HG03064 (cell line): ENCODE results near the gene SHH.

Experiments used
- ATAC-seq: cut with Tn5 transposase; IDR thresholded peaks from one replicate; pipeline ENCODE4 v1.9.1; 2021; ENCODE audit warnings: low read depth; ENCODE audit not compliant: unreplicated experiment

Gene SHH

GRCh38 chr7:155795401-155795800, 16.9 kb downstream of the SHH start:
- no peak for ATAC-seq

GRCh38 chr7:155794196-155794595, 18.1 kb downstream of the SHH start:
- ATAC-seq, result no peak

- no peak for ATAC-seq
These were observed 18.5 kb downstream of the SHH start for GRCh38 chr7:155793720-155794119.

DNA sequence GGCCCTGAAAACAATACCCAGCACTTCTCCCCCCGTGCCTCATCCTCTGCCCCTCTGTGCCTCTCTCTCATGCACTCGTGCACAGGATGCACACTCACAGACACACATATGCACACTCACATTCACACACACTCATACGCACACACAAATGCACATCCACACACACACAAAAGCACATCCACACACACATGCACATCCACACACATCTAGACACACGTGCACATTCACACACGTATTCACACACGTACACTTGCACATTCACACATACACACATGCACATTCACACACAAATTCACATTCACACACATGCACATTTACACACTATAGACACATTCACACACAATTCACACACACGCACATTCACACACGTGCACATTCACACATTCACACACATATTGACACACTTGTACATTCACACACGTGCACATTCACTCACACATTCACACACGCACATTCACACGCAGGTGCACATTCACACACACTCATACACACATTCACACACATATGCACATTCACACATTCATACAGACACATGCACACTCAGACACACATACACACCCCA, 19.2 kb downstream of the SHH start:
- ATAC-seq, result no peak

GRCh38 chr7:155792315-155792960, 19.8 kb downstream of the SHH start:
- no peak for ATAC-seq

- ATAC-seq, result no peak
These were observed 20.4 kb downstream of the SHH start for GRCh38 chr7:155791836-155792235.

GRCh38 chr7:155791214-155791737, 21.0 kb downstream of the SHH start:
- ATAC-seq, result no peak

- ATAC-seq, result no peak
These were observed 21.6 kb downstream of the SHH start for GRCh38 chr7:155790666-155791065.

- no peak for ATAC-seq
These were observed 23.1 kb downstream of the SHH start for GRCh38 chr7:155789001-155789725.

DNA sequence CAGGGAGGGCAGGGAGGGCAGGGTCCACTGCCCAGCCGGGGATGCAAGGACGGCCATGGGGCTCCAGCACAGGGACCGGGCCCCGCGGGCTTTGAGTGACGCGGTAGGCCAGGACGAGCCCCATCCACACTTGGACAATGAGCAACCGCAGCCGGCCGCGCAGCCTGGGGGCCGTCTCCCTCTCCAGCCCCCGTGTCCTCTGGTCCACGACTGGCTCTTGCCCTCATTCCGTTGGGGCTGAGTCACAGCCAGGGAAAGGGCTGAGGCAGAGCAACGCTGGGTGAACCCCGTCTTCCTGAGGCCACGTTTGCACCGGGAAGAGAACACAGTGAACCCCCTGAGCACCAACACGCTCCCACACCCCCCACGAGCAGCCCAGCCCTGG, 23.7 kb downstream of the SHH start:
- no peak for ATAC-seq

DNA sequence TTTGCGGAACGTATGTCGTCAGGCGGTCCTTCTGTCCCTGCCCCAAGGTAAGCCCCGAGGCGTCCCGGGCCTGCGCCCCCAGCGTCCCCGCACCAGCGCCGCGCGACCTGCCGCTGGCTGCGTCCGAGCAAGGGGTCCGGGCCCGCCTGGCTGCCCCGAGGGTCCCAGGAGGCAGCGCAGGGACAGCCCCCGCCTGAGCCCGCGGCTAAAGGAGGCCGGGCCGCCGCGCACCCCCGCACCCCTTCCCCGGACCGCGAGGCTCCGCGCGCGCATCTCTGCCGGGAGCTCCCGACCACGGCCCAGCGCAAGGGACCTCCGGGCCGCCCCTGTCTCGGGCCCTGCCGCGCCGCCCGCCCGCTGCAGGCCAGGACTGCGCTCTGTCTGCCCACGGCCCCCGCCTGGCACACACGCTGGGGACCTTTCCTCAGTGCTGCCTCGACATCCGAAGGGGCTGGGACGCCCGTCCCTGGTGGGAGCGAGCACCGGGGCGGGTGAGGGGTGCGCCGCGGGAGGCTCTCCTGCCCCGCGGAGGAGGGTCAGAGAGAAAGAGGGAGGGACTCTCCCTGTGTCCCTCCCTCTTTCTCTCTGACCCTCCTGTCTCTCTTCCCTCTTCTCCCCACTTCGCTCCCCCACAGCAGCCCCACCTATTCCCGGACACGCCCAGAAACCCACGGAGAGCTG, 25.0 kb downstream of the SHH start:
- ATAC-seq, result no peak

- ATAC-seq, result no peak
These were observed 25.8 kb downstream of the SHH start for GRCh38 chr7:155786491-155786890.

DNA sequence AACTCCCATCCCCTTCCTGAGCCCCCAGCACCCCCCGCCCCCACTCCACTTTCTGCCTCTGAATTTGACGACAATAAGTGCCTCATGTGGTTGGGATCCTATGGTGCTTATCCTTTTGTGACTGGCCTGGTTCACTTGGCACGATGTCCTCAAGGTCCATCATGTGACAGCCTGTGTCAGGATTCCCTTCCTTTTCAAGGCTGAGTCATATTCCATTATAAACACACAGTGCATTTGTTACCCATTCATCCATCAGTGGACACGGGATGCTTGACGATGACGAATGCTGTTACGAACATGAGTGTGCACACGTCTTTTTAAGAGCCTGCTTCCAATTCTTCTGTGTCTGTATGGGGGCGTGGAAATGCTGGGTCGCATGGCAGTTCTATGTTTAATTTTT, 26.7 kb downstream of the SHH start:
- no peak for ATAC-seq

DNA sequence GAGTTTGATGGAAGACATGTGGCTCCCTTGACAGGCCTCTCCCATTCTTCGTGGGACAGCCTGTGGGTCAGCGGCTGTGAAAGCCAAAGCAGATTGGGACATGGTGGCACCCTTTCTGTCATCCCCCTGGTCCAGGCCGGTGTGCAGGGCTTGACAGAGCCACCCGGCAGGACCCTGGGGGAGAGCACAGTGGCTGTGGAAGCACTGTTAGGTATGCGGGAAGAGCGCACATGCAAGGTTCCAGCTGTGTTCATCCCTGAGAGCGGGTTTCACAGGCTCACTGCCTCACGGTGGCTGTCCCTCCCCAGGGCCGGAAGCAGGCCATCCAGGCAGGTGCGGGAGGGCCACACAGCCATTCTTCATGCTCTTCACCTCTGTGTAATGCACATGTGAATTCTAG, 29.8 kb downstream of the SHH start:
- ATAC-seq, result no peak

DNA sequence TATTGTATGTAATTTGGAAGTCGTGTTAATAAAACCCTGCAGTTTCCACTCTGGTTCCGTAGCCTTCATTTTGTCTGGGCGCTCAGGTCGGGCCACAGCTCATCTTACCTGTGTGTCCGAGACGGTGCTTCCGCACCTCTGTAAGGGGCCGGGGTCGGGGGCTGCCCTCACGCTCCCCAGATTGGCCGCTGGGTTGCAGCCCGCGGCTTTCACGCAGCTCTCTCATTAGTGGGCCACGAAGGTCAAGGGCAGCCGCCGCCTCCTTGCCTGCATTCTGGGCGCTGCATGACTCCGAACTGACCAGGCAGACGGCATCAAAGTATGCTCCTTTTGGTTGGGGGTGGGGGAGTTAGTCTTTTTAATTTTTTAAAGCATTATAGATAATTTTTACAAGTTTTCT, 30.8 kb downstream of the SHH start:
- ATAC-seq, result no peak

GRCh38 chr7:155780884-155781283, 31.4 kb downstream of the SHH start:
- no peak for ATAC-seq

- no peak for ATAC-seq
These were observed 33.9 kb downstream of the SHH start for GRCh38 chr7:155778349-155778748.

GRCh38 chr7:155776606-155777005, 35.7 kb downstream of the SHH start:
- no peak for ATAC-seq

DNA sequence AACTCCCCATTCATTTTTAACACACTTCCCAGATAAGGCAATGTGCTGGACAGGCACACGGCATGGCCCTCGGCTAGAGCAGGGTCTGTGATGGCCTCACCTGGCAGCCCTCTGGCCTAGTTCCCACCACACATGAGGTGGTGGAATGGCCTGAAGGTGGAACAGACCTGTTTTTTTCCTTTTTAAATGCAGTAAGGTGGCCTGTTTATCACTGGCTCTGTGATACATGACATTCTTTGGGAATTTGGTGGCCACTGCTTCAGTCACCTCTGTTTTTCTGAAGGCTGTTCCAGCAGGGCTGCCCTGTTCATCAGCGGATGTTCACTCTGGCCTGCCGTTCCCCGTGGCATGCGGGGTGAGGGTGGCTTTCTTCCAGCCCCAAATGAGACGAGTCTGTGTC, 36.6 kb downstream of the SHH start:
- ATAC-seq, result no peak

- no peak for ATAC-seq
These were observed 37.3 kb downstream of the SHH start for GRCh38 chr7:155774947-155775346.

DNA sequence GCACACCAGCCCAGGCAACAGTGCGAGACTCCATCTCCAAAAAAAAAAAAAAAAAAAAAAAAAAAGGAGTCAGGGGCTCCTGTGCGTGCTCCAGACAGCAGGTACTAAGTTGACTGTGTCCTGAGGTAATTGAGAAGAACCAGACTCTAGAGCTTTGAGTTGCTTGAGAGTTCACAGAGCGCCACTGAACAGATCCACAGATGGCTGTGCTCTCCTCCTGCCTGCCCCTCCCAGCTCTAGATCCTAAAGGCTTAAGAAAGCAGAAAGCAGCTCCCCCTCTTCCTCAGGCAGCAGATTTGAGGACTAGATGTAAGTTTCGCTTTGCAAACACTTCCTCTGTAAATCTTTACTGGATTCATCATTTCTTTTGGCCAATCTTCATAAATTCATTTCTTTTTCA, 38.7 kb downstream of the SHH start:
- ATAC-seq, result no peak
